HepG2 (cell line): Measurements from ENCODE around the gene AIDA. TPM values are rescaled to one million over a fixed set of nuclear protein-coding genes. Genes with fewer than 3 reads are reported as not detected.

Experiments
- AHDC1 ChIP-seq: sonication (generic); formaldehyde crosslinking; IDR thresholded peaks from 2 replicates; pipeline ENCODE4 v1.5.1; 2020; ENCODE audit warnings: mild to moderate bottlenecking, missing genetic modification reagents, borderline replicate concordance
- AKNA ChIP-seq: sonication (generic); formaldehyde crosslinking; IDR thresholded peaks from 2 replicates; pipeline ENCODE4 v1.4.0; 2020; ENCODE audit warnings: missing genetic modification reagents, borderline replicate concordance
- ATF6 ChIP-seq: sonication (generic); formaldehyde crosslinking; conservative IDR thresholded peaks from 2 replicates; pipeline ENCODE4 v1.4.0; 2020; ENCODE audit warnings: missing genetic modification reagents
- FOXA1 ChIP-seq, 2 experiments: fragments of 450-650 bp in 1 of 2; sonication (generic) in 1 of 2; formaldehyde crosslinking in 1 of 2; IDR thresholded peaks; 2 replicates each; pipeline versions ENCODE4 v1.4.0 to v1.6.1; 2016 to 2020; ENCODE audit warnings: missing genetic modification reagents in 1 of 2
- GATAD2A ChIP-seq: IDR thresholded peaks from 2 replicates; pipeline ENCODE4 v1.6.1; 2016
- NAIF1 ChIP-seq: sonication (generic); formaldehyde crosslinking; IDR thresholded peaks from 2 replicates; pipeline ENCODE4 v1.5.0; 2020; ENCODE audit warnings: mild to moderate bottlenecking, missing genetic modification reagents, borderline replicate concordance
- SIX1 ChIP-seq: sonication (generic); formaldehyde crosslinking; IDR thresholded peaks from 2 replicates; pipeline ENCODE4 v1.4.0; 2020; ENCODE audit warnings: missing genetic modification reagents, borderline replicate concordance
- SMAD9 ChIP-seq: sonication (generic); formaldehyde crosslinking; IDR thresholded peaks from 2 replicates; pipeline ENCODE4 v1.5.1; 2020; ENCODE audit warnings: mild to moderate bottlenecking, missing genetic modification reagents
- ZNF362 ChIP-seq: sonication (generic); formaldehyde crosslinking; IDR thresholded peaks from 2 replicates; pipeline ENCODE4 v1.4.0; 2020; ENCODE audit warnings: missing genetic modification reagents, mild to moderate bottlenecking, borderline replicate concordance
- polyA plus RNA-seq, 8 experiments: library from polyadenylated mRNA; depleted of rRNA in 3 of 8; stranded (reverse) in 7 of 8; unstranded in 1 of 8; fragments of >200 nt; fragmentation: Illumina TruSeq in 4 of 8; extraction: Trizol in 4 of 8; gene quantifications; 2 replicates each; pipeline versions ENCODE4 v1.2.1 to v1.2.3, GENCODE V29; 2011 to 2016; ENCODE audit warnings: low read depth in 4 of 8, missing spikeins in 1 of 8, mixed read lengths in 1 of 8; ENCODE audit not compliant: insufficient read depth in 1 of 8
- total RNA-seq, 5 experiments: library from RNA; depleted of rRNA; stranded (reverse); fragments of >200 nt; fragmentation: Illumina TruSeq; extraction: Trizol; gene quantifications; 2 replicates each; pipeline ENCODE4 v1.2.3, GENCODE V29; 2016; ENCODE audit warnings: low read depth in 1 of 5

Gene AIDA
- total and polyA plus RNA-seq, 2 of the 13 experiments (the other 11 are each of a cell fraction or from before 2014, with no cell fraction given), result 17.5 to 35.4 TPM

GRCh38 chr1:222750651-222751050 lies 38.4 kb upstream of the AIDA start (continued):
- TF ChIP-seq AHDC1 (no peak), ATF6 (CRISPR knock-in tag) (no peak), SIX1 (no peak), GATAD2A (CRISPR knock-in tag) (no peak), FOXA1 (IDR thresholded peaks at IDR 0.05) (no peak), FOXA1 (CRISPR knock-in tag; IDR thresholded peaks at IDR 0.05) (no peak), NAIF1 (CRISPR knock-in tag) (no peak), SMAD9 (CRISPR knock-in tag) (no peak), AKNA (no peak), ZNF362 (CRISPR knock-in tag) (no peak)
- TF ChIP-seq, all 625 proteins: peak for 0
